Neural cell (in vitro differentiated cells): ENCODE data around the gene IPO9. TPM values are rescaled to one million over a fixed set of nuclear protein-coding genes. Genes with fewer than 3 reads are reported as not detected.

ENCODE experiments used
- H2AFZ ChIP-seq: fragments of 200-600, 300-800 bp; sonication (generic), shearing (Covaris generic); 2 replicates; pipeline ENCODE4 v1.6.0; 2014; ENCODE audit warnings: low read depth, mild to moderate bottlenecking, antibody characterized with exemption, low read length, moderate library complexity
- H3F3A ChIP-seq: fragments of 200-600 bp; shearing (Covaris generic); 2 replicates; pipeline ENCODE4 v1.6.1; 2016; ENCODE audit warnings: mild to moderate bottlenecking, moderate library complexity, mixed read lengths, antibody characterized with exemption, low read length; ENCODE audit not compliant: insufficient read depth, poor library complexity, severe bottlenecking
- H3K27ac ChIP-seq: fragments of 200-600, 300-800 bp; sonication (generic), shearing (Covaris generic); 2 replicates; pipeline ENCODE4 v1.5.1; 2014; ENCODE audit warnings: mild to moderate bottlenecking, low read length, moderate library complexity
- H3K27me3 ChIP-seq: fragments of 300-800, 200-600 bp; sonication (generic), shearing (Covaris generic); 2 replicates; pipeline ENCODE4 v1.6.0; 2014; ENCODE audit warnings: mild to moderate bottlenecking, low read depth, low read length, moderate library complexity; ENCODE audit not compliant: insufficient read depth
- H3K36me3 ChIP-seq: fragments of 300-800, 200-600 bp; sonication (generic), shearing (Covaris generic); 2 replicates; pipeline ENCODE4 v1.5.1; 2014; ENCODE audit warnings: mild to moderate bottlenecking, antibody characterized with exemption, low read length, moderate library complexity; ENCODE audit not compliant: insufficient read depth
- H3K4me2 ChIP-seq: fragments of 300-800, 200-600 bp; sonication (generic), shearing (Covaris generic); 2 replicates; pipeline ENCODE4 v1.6.0; 2014; ENCODE audit warnings: mild to moderate bottlenecking, low read length
- H3K4me3 ChIP-seq: fragments of 300-800, 200-600 bp; sonication (generic), shearing (Covaris generic); 2 replicates; pipeline ENCODE4 v1.5.1; 2014; ENCODE audit warnings: mild to moderate bottlenecking, low read length, moderate library complexity
- H3K79me2 ChIP-seq: fragments of 200-600 bp; shearing (Covaris generic); replicated peaks from 2 replicates; pipeline ENCODE4 v1.6.0; 2014; ENCODE audit warnings: mild to moderate bottlenecking, low read length, moderate library complexity; ENCODE audit not compliant: insufficient read depth
- H3K9ac ChIP-seq: fragments of 300-800, 200-600 bp; sonication (generic), shearing (Covaris generic); 2 replicates; pipeline ENCODE4 v1.6.1; 2016; ENCODE audit warnings: mild to moderate bottlenecking, low read length, mixed read lengths
- H3K9me2 ChIP-seq: fragments of 200-600 bp; shearing (Covaris generic); 2 replicates; pipeline ENCODE4 v1.6.1; 2016; ENCODE audit warnings: mild to moderate bottlenecking, low read length, mixed read lengths; ENCODE audit not compliant: insufficient read depth
- H3K9me3 ChIP-seq: fragments of 200-600, 300-800 bp; sonication (generic), shearing (Covaris generic); 2 replicates; pipeline ENCODE4 v1.6.1; 2016; ENCODE audit warnings: mild to moderate bottlenecking, mixed run types, low read length, moderate library complexity, mixed read lengths
- H4K20me1 ChIP-seq: fragments of 200-600 bp; shearing (Covaris generic); 2 replicates; pipeline ENCODE4 v1.6.1; 2016; ENCODE audit warnings: mild to moderate bottlenecking, mixed run types; ENCODE audit not compliant: insufficient read depth
- EP300 ChIP-seq: fragments of 450-650 bp; conservative IDR thresholded peaks from 2 replicates; pipeline ENCODE4 v1.6.1; 2014; ENCODE audit warnings: antibody characterized with exemption, mild to moderate bottlenecking, moderate library complexity; ENCODE audit not compliant: poor library complexity, severe bottlenecking
- EZH2 ChIP-seq: fragments of 200-600, 300-800 bp; shearing (Covaris generic), sonication (generic); IDR thresholded peaks from 2 replicates; pipeline ENCODE4 v1.6.1; 2014; ENCODE audit warnings: antibody characterized with exemption, low read length, borderline replicate concordance, mild to moderate bottlenecking; ENCODE audit not compliant: insufficient read depth, poor library complexity, severe bottlenecking
- MXI1 ChIP-seq: fragments of 450-650 bp; conservative IDR thresholded peaks from 2 replicates; pipeline ENCODE4 v1.6.1; 2014; ENCODE audit warnings: antibody characterized with exemption, mild to moderate bottlenecking; ENCODE audit not compliant: poor library complexity, severe bottlenecking
- POLR2AphosphoS5 ChIP-seq: IDR thresholded peaks from 2 replicates; pipeline ENCODE4 v1.6.1; 2012
- RAD21 ChIP-seq: fragments of 450-650 bp; conservative IDR thresholded peaks from 2 replicates; pipeline ENCODE4 v1.6.1; 2014; ENCODE audit warnings: antibody characterized with exemption, mild to moderate bottlenecking, moderate library complexity
- SMC3 ChIP-seq: fragments of 450-650 bp; conservative IDR thresholded peaks from 2 replicates; pipeline ENCODE4 v1.6.1; 2014; ENCODE audit warnings: antibody characterized with exemption, mild to moderate bottlenecking, moderate library complexity; ENCODE audit not compliant: poor library complexity
- TAF1 ChIP-seq: IDR thresholded peaks from 2 replicates; pipeline ENCODE4 v1.6.1; 2012; ENCODE audit warnings: low read depth
- polyA plus RNA-seq: library from polyadenylated mRNA; depleted of rRNA; stranded (reverse); fragments of >200 nt; gene quantifications from 2 replicates; pipeline ENCODE4 v1.2.3, GENCODE V29; 2014
- TF ChIP-seq, protein P1 (sequence below): fragments of 450-650 bp; IDR thresholded peaks from 2 replicates; pipeline ENCODE4 v1.5.1; 2014; ENCODE audit warnings: antibody characterized with exemption, mild to moderate bottlenecking, moderate library complexity; ENCODE audit not compliant: poor library complexity, severe bottlenecking
- TF ChIP-seq, protein P2 (sequence below): IDR thresholded peaks from 2 replicates; pipeline ENCODE4 v1.6.1; 2012; ENCODE audit warnings: borderline replicate concordance

IPO9 gene
- polyA plus RNA-seq, 1 donor from 2014 or later, result 45.0 TPM

DNA sequence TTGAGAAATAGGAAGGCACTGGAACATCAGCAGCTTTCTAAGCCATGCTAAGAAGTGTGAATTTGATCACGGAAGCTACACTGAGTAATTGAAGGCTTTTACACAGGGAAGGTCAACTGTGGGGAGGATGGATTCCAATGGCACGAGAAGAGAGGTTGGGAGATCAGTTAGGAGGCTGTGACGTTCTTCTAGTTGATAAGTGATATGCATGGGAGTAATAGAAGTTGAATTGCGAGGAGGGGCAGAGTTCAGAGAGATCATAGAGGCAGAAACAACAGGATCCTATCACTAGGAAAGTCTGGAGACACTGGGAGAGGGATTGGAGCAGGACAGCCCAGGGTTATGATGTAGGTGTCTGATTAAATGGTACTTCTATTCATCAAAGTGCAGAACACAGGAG, 101.2 kb downstream of the IPO9 start:
- Histone ChIP-seq H2AFZ (no peak overlapping the region), H3K27me3 (no peaks in the 10 kb centered on the region), H3K36me3 (no peaks in the 10 kb centered on the region), H3K27ac (no peak overlapping the region), H3K9me3 (no peaks in the 10 kb centered on the region), H3K9ac (no peak overlapping the region), H3F3A (no peaks in the 10 kb centered on the region), H4K20me1 (no peaks in the 10 kb centered on the region), H3K4me2 (no peak overlapping the region), H3K9me2 (no peaks in the 10 kb centered on the region), H3K79me2 (no peaks in the 10 kb centered on the region), H3K4me3 (no peak overlapping the region)
- TF ChIP-seq EZH2, result no peak
- TF ChIP-seq, protein P1, sequence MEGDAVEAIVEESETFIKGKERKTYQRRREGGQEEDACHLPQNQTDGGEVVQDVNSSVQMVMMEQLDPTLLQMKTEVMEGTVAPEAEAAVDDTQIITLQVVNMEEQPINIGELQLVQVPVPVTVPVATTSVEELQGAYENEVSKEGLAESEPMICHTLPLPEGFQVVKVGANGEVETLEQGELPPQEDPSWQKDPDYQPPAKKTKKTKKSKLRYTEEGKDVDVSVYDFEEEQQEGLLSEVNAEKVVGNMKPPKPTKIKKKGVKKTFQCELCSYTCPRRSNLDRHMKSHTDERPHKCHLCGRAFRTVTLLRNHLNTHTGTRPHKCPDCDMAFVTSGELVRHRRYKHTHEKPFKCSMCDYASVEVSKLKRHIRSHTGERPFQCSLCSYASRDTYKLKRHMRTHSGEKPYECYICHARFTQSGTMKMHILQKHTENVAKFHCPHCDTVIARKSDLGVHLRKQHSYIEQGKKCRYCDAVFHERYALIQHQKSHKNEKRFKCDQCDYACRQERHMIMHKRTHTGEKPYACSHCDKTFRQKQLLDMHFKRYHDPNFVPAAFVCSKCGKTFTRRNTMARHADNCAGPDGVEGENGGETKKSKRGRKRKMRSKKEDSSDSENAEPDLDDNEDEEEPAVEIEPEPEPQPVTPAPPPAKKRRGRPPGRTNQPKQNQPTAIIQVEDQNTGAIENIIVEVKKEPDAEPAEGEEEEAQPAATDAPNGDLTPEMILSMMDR, result no peak
- TF ChIP-seq EP300, result no peak
- no peak for TF ChIP-seq SMC3
- no peak for TF ChIP-seq TAF1
- no peak for TF ChIP-seq RAD21
- TF ChIP-seq, protein P2, sequence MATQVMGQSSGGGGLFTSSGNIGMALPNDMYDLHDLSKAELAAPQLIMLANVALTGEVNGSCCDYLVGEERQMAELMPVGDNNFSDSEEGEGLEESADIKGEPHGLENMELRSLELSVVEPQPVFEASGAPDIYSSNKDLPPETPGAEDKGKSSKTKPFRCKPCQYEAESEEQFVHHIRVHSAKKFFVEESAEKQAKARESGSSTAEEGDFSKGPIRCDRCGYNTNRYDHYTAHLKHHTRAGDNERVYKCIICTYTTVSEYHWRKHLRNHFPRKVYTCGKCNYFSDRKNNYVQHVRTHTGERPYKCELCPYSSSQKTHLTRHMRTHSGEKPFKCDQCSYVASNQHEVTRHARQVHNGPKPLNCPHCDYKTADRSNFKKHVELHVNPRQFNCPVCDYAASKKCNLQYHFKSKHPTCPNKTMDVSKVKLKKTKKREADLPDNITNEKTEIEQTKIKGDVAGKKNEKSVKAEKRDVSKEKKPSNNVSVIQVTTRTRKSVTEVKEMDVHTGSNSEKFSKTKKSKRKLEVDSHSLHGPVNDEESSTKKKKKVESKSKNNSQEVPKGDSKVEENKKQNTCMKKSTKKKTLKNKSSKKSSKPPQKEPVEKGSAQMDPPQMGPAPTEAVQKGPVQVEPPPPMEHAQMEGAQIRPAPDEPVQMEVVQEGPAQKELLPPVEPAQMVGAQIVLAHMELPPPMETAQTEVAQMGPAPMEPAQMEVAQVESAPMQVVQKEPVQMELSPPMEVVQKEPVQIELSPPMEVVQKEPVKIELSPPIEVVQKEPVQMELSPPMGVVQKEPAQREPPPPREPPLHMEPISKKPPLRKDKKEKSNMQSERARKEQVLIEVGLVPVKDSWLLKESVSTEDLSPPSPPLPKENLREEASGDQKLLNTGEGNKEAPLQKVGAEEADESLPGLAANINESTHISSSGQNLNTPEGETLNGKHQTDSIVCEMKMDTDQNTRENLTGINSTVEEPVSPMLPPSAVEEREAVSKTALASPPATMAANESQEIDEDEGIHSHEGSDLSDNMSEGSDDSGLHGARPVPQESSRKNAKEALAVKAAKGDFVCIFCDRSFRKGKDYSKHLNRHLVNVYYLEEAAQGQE, result no peak
- TF ChIP-seq POLR2AphosphoS5, result no peak
- TF ChIP-seq MXI1, result no peak

DNA sequence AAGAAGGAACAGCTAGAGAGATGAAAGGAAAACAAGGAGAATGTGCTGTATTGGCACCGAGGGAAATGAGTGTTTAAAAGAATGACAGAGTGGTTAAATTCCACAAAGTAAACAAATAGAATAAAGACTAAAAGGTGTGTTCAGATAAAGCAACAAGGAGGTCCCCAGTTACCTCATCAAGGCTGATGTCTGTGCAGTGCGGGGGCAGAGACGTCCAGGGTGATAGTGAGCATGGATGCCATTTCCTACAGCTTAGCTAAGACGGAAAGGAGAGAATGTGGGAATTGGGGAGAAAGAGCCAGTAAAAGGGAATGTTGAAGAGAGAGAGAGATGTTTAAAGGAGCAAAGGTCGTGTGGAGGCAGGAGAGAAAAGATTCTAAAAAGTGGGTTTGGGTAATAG, 101.8 kb downstream of the IPO9 start:
- H3K4me2 ChIP-seq, result no peak overlapping the region
- H3F3A ChIP-seq, result no peaks in the 10 kb centered on the region
- no peaks in the 10 kb centered on the region for H3K79me2 ChIP-seq
- H4K20me1 ChIP-seq, result no peaks in the 10 kb centered on the region
- no peaks in the 10 kb centered on the region for H3K27me3 ChIP-seq
- no peak overlapping the region for H3K27ac ChIP-seq
- no peaks in the 10 kb centered on the region for H3K9me2 ChIP-seq
- H3K9ac ChIP-seq, result no peak overlapping the region
- no peaks in the 10 kb centered on the region for H3K36me3 ChIP-seq
- TF ChIP-seq EP300, result no peak
- TF ChIP-seq POLR2AphosphoS5, result no peak
- TF ChIP-seq SMC3, result no peak
- no peak for TF ChIP-seq EZH2
- no peak for TF ChIP-seq MXI1
- no peak for TF ChIP-seq TAF1
- TF ChIP-seq RAD21, result no peak
- TF ChIP-seq, protein P1, result no peak
- TF ChIP-seq, protein P2, result no peak
- H3K9me3 ChIP-seq, result no peaks in the 10 kb centered on the region
- no peak overlapping the region for H3K4me3 ChIP-seq
- no peak overlapping the region for H2AFZ ChIP-seq
